Endothelial cell of umbilical vein (primary cell): Measurements from ENCODE around the gene CHRM3.

ENCODE experiments used
- FOS ChIP-seq: IDR thresholded peaks from 2 replicates; pipeline ENCODE4 v1.6.1; 2011; ENCODE audit warnings: mild to moderate bottlenecking, low read length, moderate library complexity, borderline replicate concordance; ENCODE audit not compliant: insufficient read depth
- GATA2 ChIP-seq: IDR thresholded peaks from 2 replicates; pipeline ENCODE4 v1.7.0; 2011; ENCODE audit warnings: low read depth, mild to moderate bottlenecking, moderate library complexity, mixed read lengths, low read length; ENCODE audit not compliant: insufficient read length, insufficient read depth
- MYC ChIP-seq: IDR thresholded peaks from one replicate; pipeline ENCODE4 v1.6.1; 2011; ENCODE audit warnings: mild to moderate bottlenecking, low read depth, low read length
- POLR2A ChIP-seq: IDR thresholded peaks from 2 replicates; pipeline ENCODE4 v1.6.1; 2012; ENCODE audit warnings: low read depth, mild to moderate bottlenecking, control low read depth, low read length
- POLR2AphosphoS5 ChIP-seq: IDR thresholded peaks from 2 replicates; pipeline ENCODE4 v1.6.1; 2012; ENCODE audit warnings: low read depth, mild to moderate bottlenecking, control low read depth, low read length, moderate library complexity; ENCODE audit not compliant: insufficient read depth
- TF ChIP-seq, protein P1 (sequence below), 2 donors: IDR thresholded peaks; 1 replicate in 1 of 2; 2 replicates in 1 of 2; pipeline ENCODE4 v1.5.1; 2011; ENCODE audit warnings: low read length in 2 of 2, mild to moderate bottlenecking in 2 of 2, moderate library complexity in 2 of 2, control low read depth in 1 of 2, inconsistent platforms in 1 of 2, low read depth in 1 of 2; ENCODE audit not compliant: insufficient read depth in 1 of 2; ENCODE audit errors: extremely low read depth in 1 of 2
- TF ChIP-seq, protein P2 (sequence below): IDR thresholded peaks from 2 replicates; pipeline ENCODE4 v1.6.1; 2011; ENCODE audit not compliant: insufficient read depth, insufficient read length

DNA sequence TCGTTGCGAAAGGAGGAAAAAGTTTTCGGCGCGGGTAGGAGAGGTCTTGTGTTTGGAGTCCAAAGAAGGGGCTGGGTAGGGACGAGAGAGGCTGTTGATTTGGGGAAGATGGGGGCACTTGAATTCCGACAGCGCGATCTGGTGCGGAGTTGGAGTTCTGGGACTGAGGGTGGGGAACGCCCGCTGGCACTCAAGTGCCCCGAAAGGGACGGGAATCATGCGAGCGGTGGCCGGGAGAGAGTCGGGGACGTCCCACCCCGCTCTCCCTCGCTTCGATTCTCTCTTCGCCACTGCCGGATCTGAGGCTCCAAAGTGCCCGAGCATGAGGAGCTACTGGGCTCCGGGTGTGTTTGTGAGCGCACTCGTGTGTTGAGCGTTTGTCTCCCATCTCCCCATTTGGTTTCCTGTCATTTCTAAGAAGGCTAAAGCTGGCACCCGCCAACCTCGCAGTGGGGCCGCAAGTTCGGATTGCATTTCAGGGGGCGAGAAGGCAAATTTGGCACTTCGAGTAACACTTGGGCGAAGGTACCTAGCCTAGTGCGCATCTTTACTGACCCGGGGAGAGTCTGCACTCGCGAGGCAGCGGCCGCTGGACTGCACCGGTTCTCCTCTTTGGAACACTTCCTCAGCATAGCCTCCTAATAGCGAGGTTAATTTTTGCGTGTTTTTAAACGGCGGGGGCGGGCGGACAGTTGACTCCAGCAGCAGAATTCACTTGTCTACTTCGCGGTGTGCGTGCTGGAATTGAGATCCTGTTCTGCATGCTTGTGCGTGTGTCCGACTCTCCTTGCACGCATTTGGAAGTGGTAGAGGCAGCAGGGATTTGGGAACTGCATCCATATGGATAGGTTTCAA, 1.2 kb downstream of the CHRM3 start:
- TF ChIP-seq, protein P1, sequence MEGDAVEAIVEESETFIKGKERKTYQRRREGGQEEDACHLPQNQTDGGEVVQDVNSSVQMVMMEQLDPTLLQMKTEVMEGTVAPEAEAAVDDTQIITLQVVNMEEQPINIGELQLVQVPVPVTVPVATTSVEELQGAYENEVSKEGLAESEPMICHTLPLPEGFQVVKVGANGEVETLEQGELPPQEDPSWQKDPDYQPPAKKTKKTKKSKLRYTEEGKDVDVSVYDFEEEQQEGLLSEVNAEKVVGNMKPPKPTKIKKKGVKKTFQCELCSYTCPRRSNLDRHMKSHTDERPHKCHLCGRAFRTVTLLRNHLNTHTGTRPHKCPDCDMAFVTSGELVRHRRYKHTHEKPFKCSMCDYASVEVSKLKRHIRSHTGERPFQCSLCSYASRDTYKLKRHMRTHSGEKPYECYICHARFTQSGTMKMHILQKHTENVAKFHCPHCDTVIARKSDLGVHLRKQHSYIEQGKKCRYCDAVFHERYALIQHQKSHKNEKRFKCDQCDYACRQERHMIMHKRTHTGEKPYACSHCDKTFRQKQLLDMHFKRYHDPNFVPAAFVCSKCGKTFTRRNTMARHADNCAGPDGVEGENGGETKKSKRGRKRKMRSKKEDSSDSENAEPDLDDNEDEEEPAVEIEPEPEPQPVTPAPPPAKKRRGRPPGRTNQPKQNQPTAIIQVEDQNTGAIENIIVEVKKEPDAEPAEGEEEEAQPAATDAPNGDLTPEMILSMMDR (IDR thresholded peaks at IDR 0.05; ENCODE audit: extremely low read depth in 1 of 2, insufficient read depth in 1 of 2, low read depth in 1 of 2, low read length in 2 of 2): no peak
- TF ChIP-seq POLR2AphosphoS5 (no peak), MYC (no peak), FOS (no peak), POLR2A (no peak), GATA2 (no peak)
- TF ChIP-seq, protein P2, sequence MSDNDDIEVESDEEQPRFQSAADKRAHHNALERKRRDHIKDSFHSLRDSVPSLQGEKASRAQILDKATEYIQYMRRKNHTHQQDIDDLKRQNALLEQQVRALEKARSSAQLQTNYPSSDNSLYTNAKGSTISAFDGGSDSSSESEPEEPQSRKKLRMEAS: no peak
